PC-3 (cell line): ENCODE data around the gene TFEB.

Source experiments
- EZH2phosphoT487 ChIP-seq: fragments of 300-600 bp; sonication (generic); IDR thresholded peaks from 2 replicates; pipeline ENCODE4 v1.6.1; 2018; ENCODE audit warnings: mild to moderate bottlenecking, antibody characterized with exemption, low read length, borderline replicate concordance
- TF ChIP-seq, protein P1 (sequence below): fragments of 300-600 bp; sonication (generic); conservative IDR thresholded peaks from 2 replicates; pipeline ENCODE4 v1.5.1; 2017; ENCODE audit warnings: antibody characterized with exemption, low read depth, mild to moderate bottlenecking, low read length

DNA sequence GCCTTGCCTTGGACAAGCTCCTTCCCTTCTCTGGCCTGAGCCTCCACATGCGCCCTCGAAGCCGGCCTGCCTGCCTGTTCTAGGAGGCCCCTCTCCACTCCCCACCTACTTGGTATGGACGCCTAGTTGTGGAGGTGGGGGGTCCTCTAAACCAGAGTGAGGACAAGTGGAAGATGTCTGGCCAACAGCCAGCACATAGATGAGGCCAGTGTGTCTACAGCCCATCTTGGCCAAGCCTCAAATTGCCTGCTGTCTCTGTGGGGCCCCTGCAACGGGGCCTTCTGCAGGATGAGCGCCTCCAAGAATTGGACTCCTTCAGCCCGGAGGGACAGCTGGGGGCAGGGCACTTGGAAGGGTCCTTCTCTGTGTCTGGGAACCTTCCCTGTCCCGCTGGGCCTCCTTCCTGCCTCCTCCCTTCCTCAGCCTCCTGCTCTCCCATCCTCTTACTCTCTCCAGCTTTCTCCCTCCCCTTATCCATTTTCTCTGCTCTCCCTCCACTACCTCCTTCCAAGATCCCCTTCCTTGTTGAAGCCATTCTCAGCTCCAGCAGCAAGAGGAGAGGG is 95.5 kb downstream of the TFEB start:
- TF ChIP-seq, protein P1, sequence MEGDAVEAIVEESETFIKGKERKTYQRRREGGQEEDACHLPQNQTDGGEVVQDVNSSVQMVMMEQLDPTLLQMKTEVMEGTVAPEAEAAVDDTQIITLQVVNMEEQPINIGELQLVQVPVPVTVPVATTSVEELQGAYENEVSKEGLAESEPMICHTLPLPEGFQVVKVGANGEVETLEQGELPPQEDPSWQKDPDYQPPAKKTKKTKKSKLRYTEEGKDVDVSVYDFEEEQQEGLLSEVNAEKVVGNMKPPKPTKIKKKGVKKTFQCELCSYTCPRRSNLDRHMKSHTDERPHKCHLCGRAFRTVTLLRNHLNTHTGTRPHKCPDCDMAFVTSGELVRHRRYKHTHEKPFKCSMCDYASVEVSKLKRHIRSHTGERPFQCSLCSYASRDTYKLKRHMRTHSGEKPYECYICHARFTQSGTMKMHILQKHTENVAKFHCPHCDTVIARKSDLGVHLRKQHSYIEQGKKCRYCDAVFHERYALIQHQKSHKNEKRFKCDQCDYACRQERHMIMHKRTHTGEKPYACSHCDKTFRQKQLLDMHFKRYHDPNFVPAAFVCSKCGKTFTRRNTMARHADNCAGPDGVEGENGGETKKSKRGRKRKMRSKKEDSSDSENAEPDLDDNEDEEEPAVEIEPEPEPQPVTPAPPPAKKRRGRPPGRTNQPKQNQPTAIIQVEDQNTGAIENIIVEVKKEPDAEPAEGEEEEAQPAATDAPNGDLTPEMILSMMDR = no peak
- no peak for TF ChIP-seq EZH2phosphoT487
